HG02759 (cell line): ENCODE data around the gene CCDC51.
"Not testable (repeated sequence)": the region's sequence is repeated elsewhere in the genome, so short reads cannot be mapped to it uniquely, and the experiment has no call there.

Source experiments
- ATAC-seq: cut with Tn5 transposase; IDR thresholded peaks from one replicate; pipeline ENCODE4 v1.9.1; 2021; ENCODE audit warnings: mild to moderate bottlenecking, moderate library complexity; ENCODE audit not compliant: unreplicated experiment

Gene CCDC51

DNA sequence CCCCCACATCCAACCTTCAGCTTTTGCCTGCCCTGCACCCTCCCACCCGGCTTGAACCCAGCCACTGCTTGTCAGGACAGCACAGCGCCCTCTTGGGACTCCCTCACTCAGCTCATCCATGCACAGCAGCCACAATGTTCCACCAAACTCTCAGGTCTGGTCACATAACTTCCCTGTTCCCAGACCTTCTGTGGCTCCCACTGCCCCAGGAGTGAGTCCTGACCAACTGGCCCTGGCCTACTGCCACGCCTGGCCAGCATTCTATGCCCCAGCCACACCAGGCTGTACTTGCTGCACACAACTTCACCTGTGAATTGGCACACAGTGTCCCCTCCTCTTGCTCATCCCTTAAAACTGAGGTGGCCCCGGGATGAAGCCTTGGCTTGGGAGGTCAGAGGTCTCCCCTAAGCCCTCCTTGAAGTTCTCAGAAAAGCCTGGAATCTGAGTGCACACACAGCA, 31.1 kb downstream of the CCDC51 start:
- no peak for ATAC-seq

DNA sequence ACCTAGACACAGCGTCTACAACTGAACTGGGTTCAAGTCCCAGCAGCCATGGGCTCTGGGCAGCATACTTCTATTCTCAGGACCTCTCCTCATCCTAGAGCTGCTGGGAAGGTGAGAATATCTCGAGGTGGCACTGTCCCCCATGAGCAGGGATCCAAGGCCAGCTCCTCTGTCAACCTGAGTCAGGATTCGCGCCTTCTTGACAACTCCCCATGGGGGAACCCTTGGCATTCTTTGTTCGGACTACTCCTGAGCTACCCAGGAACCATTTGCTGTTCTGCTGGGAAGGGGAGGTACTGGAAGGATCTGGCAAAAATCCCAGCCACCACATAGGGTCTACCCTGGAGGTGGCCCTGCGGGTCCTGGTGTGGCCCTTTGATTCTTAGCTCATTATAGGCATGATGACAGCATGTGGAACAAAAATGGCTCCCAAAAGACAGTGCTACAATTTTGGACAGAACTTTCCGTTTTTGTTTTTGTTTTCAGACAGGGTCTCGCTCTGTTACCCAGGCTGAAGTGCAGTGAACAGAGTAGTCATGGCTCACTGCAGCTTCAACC, 32.3 kb downstream of the CCDC51 start:
- no peak for ATAC-seq

DNA sequence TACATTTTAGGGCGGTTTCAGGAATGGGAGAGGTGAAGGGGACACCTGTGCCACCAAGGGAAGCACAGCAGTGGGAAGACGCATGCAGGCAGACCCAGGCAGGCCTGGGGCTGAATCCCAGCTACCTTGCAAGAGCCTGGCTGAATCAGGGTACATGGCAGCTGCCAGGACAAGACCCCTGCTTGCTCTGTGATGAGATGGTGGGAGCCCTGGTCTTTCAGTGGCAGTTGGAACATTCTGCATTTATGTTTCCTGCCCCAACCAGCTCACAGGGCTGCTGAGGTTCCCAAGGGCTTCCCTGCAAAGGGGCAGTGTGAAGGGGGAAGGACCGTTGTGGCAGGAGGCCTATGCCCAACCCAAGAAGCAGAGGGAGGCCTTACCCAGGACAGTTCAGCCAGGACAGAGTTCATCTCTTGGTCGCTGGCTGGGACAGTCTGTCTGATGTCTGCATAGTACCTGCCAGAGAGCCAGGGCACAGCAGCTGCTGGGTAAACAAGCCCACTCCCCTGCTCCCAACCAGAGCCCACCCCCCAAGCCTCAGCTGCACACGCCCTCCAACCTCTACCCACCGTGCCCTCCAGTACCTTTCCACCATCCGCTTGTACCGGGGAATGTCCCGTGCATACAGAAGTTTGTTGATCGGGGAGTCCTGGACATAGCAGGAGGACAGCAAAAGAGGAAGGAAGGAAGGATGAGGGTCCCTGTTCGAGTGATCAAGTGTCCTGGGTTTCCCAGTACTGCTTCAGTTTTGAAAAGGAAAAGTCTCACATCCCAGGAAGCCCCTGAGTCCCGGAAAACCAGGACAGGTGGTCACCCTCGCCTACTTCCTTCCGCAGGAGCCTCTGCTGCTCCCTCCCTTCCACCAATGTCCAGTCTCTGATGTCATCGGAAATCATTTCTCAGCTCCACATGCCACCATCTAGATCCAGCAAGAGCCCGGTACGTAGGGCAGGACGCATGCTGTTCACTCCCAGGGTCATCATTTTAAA, 33.2 kb downstream of the CCDC51 start:
- ATAC-seq: no peak

DNA sequence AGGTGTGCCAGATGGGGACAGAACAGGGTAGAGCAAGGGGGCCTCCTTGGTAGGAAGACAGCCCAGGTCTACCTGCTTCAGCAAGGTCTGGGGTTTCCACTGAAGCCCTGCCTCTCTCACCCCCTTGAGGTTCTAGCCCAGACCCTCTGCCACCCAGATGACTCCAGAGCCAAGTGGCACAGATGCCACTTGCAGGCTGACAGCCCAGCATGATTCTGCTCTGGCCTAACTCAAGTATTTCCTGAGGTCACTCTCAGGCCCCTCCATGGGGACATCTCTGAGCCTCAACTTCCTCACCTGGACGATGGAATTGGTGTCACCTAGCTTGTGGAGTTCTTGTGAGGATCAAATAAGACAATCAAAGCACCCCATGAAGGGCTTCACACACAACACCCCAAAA, 33.9 kb downstream of the CCDC51 start:
- ATAC-seq: no peak

DNA sequence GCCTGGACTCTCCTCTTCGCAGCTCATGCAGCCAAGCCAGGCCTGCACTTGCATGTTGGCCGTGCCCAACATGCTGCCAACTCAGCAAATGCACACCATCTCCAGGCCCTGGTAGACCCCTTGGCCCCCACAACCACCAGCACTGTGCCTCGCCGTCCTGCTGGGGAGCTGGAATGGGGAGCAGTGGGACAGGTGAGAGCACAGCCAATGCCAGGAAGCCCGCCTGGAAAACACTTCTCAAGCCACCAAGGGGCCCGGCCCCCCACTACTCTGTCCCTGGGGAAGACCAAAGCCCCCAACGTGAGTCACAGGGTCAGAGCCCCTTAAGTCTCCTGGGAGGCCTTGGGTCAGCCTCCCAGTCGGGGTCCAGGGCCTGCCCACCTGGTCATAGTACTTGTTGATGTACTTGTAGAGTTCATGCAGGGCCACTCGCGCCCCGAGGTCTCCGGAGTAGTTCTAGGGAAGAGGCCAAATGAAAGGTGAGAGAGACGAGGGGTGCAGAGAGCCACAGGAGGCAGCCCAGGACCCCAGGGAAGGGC, 34.5 kb downstream of the CCDC51 start:
- ATAC-seq: no peak

DNA sequence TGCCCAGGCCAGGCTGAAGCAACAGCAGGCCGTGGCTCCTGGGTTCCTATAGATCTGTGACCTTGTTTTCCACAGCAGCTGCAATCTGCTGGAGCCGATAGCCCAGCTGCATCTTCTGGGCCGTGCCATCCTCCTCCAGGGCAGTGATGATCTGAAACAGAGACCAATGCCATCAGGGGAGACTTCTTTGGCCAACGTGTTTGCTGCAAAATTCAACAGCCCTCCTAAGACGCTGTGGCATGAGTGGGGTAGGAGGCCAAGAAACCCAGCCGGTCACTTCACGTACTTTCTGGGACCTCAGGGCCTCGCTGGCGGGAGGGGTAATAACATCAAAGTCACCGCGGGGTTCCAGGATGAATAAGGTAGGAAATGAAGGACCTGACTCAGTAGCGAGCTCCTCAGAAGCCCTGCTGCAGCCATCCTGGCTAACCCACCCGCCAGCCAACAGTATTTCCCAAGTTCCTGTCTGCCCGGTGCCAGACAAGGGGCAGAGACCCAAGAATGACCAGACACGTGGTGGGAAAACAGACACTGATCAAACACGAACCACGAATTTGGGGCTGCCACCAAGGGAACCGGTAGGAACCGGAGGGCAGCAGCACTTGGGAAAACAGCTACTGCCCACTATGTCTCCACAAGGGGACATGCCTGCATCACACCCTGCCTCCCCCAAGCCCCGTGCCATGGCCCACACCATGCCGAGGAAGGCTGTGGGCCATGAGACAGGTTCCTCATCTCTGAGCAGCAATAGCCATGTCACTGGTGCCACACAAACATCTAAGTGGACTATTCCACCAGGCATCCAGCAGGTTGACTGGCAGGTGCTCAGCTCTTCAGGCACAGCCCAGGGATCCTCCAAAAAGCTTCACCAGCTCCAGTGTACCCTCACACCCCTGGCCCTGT, 35.2 kb downstream of the CCDC51 start:
- ATAC-seq: no peak

DNA sequence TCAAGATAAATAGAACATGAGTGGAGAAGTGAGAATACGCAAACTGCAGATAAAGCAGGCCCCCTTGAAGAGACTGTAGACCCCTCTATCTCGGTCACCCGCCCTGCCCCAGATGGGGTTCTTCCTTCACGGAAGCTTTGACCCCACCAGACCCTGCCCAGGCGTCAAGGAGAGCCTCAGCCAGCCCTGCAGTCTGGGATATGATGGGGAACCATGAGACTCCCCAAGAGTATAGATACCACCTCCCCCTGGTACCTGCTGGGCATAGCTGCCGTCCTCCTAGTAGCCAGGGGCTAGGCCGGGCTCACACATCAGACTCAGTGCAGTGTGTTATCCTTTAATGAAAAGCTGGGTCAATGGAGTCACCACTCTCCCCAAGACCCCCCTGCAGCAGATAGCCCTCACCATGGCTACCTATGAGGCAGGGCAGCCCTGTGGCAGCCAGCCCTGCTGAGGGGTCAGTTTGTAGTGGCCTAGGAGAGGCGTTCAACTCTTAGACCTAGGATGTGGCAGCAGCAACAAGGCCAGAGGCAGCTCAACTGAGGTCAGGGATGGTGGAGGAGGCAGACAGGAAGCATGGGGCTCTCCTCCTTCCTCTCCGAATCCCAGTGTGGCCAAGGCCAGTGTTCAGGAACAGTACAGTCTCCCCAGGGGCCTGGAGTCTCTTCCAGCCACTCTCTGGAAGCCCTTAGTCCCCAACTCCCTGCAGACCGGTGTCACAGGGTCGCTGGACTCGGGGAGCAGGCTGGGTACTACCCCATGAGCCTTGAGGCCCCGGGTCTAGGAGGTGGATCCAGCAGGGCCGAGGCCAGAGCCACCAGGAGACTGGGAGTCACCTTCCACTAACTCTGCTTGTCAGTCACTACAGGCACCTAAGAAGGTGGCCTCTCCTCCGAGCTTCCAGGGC, 36.1 kb downstream of the CCDC51 start:
- ATAC-seq: no peak

DNA sequence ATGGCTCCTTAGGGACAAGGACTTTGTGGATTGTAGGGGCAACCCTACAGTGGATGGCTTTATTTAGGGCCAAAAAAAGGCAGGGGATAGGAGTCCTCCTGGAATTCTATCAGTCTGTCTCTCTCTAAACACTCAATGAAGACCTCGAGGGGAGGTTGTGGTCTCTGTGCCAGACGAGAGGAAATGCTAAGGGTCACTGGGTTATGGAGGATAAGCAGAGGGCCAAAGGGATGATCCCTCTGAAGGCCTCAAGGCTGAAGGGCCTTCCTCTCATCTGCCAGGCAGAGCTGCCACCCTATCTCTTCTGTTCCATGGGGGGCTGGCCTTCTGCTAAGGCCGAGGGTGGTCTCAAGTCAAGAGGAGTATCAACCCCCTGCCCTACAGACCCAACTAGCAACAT, 37.0 kb downstream of the CCDC51 start:
- ATAC-seq: no peak

DNA sequence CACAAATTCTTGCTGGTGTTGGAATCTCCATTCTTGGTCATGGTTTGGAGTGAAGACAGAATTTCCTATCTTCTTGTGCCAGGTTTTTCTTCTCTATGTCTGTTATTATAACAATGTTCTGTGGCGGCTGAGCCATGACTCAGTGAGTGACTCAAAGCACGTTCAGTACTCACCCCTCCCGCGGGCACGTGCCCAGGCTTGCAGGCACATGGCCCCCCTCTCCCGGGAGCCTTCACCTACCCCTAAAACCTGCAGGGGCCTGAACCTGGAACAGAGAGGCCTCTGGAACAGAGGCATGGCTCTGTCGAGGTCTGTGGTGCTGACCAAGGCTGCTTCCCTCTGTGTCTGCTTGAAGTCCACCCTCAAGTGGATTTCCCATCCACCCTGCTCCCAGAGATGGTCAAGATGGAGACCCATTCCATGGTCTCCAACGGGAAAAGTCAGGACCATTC, 37.6 kb downstream of the CCDC51 start:
- no peak for ATAC-seq

DNA sequence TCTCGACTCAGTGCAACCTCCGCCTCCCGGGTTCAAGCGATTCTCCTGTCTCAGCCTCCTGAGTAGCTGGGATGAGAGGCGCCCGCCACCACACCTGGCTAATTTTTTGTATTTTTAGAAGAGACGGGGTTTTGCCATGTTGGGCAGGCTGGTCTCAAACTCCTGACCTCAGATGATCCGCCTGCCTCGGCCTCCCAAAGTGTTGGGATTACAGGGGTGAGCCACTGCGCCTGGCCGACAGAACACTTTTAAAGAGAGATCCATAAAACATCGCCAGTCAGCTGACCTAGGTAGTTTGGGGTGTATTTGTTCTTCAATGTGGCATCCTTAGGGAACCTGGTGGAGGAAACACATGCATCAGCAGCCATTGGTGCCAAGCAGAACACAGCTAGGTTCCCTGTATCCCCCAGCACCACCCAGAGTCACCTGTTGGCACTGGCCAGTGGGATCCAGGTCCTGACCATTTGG, 38.5 kb downstream of the CCDC51 start:
- ATAC-seq: not testable (repeated sequence)

DNA sequence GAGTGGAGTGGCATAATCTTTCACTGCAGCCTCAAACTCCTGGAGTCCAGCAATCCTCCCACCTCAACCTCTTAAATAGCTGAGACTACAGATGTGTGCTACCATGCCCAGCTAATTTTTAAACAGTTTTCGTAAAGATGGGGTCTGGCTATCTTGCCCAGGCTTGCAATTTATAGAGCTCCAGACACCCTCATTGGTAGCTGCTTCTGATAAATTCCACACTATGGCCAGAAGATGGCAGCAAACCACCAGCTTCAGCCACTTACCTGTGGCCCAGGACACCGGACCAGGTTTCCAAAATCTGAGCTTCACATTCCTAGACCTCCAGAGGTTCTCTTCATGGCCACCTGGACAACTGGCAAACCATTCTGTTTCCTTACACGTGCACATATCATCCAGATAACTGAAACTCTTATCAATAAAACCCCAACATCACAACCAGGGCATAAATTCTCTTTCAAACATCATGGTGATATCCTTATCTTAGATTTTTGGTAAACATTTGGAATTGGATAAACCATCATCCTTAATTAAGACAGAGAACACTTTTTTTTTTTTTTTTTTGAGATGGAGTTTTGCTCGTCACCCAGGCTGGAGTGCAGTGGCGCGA, 39.0 kb downstream of the CCDC51 start:
- no peak for ATAC-seq

DNA sequence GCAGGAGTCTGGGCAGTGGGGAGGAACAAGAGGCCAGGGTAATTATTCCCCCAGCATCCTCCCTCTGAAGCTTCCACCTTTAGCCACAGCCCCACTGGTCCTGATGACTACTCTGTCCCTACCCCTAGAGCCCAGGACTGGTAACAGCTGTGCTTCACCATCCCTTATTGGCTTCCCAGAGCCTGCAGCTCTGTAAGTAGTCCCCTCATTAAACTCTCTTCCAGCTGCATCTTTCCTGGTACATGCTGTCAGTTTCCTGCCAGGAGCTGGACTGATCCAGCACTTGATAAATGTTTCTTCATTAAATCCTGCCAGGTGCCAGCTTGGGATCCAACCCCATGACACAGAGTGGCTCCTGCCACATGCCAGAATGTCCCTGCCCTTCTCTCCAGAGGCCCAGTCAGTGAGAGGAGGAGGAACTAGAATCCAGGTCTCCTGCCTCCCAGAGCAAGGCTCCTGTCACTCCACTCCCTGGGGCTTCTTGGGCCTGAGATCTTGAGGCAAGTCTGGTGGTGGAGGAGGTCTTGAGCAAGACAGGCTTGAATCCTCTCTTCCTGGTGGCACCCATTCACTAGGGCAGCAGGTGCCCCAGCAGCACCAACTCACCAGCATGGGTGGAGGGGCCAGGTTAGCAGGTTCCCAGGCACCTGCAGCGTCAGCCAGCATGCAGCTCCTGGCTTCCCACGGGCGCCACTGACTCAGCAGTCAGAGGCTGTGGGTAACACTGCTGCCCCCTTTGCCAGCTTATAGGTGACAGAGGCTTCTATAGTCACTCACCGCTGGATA, 40.3 kb downstream of the CCDC51 start:
- ATAC-seq: no peak

DNA sequence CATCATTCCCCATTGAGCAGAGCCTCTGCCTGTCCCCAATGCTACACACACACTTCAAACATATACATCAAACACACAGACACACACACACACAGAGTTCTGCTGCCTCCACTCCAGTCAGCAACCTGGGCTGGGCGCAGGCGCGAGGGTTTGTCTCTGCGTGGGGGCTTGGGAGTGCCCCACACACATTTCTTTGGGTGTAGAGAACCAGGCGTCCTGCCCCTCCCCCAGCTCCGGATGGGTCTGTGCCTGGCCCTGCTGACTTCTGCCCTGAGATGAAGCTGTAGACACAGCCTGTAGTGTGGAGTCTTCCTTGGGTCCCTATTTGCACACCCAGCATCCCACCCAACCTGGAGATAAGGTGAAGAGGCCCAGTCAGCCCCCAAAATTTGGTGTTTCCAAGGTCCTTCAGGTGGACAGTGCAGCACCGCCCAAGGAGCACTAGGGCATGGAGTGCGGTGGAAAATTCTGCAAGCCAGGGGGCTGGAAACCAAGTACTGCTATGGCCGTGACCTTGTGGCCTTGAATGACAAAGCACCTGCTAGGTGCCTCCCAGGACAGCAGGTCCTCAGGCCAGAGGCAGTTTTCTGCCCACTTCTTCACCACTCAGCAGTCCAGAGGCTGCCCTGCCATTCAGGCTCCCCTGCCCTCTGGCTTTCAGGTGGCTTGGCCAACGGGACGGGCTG, 41.1 kb downstream of the CCDC51 start:
- no peak for ATAC-seq

DNA sequence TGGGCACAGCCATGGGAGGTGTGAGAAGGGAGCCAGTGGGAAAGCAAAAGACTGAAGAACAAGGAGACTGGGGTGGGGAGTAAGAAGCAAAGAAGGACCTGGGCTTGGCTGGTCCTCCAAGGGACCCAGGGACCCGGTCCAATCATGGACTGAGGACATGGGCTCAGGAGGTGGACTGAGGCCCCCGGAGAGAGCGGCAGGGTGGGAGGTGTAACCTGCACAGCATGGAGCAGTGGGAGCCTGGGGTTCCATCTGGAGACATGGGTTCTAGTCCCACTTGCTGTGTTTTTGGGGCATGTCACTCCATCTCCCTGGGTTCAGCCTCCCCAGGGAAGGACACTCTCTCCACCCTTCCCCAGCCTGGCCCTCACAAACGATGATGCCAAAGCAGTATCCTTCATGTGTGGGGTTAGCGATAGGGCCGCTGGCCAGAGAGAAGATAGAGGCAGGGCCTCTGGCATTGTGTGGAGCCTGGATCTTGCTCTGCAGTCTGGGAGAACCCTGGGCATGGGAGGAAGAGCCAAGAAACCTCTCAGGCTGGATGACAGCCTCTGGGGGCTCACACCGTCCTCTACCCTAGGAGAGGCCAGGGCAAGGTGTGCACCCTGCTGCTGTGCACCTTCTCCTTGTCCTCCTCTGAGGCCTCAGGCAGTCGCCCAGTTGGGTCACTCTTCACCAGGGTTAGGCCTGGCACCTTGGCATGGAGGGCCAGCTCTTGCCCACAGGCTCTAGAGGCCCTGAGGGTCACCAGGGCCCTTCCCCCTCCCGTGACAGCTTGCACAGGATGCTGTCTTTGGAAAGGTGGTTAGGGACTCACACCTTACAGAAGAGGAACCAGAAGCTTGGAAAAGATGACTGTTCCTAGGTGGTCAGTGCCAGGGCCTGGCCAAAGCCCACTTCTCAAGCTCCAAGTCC, 41.9 kb downstream of the CCDC51 start:
- no peak for ATAC-seq

DNA sequence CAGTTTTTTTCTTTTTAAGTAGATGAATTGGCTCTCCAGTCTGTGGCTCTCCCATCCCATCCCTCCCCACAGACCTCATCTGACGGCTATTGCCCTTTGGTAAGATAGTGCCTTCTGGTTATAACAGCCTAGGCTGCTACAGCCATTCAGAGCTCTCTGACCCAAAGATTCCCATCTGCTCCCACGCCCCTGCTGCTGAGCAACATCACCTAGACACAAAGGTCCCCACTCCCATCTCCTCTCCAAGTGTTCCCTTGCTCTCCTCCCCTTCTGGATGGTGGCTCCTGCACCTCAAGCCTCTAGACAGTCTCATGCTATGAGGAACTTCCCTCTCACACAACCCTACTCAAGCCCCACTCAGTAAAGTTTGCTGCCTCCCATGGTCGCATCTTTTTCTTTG, 44.2 kb downstream of the CCDC51 start:
- ATAC-seq: no peak

DNA sequence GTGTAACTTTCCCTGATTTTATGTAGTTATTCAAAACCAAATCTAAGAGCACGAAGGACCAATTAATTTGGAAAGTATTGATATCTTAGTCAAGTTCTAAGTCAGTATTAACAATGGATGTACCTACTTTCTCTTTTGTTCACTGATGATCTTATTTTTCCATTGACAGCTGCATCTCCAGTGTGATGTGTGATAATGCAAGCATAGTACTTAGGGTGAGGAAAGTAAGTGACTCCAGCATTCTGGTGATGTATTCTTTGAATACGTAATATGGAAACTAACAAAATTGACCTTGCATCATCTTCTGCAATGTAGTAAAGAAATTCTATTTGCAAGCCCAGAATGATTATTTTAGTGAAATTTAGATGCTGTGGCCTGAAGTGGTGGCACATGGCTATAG, 45.5 kb downstream of the CCDC51 start:
- ATAC-seq: no peak

DNA sequence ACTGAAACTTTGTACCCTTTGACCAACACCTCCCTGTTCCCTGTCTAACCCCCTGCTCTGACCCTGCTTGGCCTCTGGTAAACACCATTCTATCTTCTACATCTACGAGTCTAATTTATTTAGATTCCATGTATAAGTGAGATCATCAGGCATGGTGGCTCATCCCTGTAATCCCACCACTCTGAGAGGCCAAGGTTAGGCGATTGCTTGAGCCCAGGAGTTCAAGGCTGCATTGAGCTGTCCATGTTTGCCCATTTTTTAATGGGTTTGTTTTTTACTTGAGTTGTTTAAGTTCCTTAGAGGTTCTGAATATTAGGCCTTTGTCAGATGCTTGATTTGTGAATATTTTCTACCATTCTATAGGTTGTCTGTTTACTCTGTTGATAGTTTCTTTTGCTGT, 51.0 kb downstream of the CCDC51 start:
- ATAC-seq: no peak
